HG02943 (cell line): ENCODE measurements around the gene PITX2.

Experiments used
- ATAC-seq: cut with Tn5 transposase; IDR thresholded peaks from one replicate; pipeline ENCODE4 v1.9.1; 2021; ENCODE audit warnings: mild to moderate bottlenecking, low read depth, moderate library complexity; ENCODE audit not compliant: unreplicated experiment

PITX2 gene

DNA sequence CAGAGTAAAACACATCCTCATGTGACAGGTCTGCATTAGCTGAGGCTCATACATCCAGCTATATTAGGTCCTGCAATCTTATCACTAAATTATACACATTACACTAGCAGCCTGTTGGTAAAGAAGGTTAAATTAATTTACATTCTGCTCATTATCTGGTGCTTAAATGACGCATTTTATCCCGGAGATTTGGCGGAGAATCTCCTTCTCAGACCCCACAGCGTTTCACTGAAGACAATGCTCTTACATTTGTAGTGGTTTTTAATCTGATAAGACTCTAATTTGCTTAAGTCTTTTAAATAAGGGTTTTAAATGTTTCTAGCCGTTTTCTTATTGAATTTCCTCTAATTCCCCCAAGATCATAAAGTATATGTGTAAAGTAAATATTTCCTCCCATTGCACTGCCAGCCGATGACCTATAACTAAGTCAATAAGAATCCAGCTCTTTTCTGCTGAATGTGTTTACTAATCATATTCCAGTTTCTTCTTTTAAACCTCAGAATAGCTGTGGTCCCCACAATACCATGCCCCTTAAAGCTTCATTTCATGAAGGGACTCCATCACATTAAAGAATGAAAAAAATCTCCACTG lies 2.1 kb upstream of the PITX2 start:
- no peak for ATAC-seq

DNA sequence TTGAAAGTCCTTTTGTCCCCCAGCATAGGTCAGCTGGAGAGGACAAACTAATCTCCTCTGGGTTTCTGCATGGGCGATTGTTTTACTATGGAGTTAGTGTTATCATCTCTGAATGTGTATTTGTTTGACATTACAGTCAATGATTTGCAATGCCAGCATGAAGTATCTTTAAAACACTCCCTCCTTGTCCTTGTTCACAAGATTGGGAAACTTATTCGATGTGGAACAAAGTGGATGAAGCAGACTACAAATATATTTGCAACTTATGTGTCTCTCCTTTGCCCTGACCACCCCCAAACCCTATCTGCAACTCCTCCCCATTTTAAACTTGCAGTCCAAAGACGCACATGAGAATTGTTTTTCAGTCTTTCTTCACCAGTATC lies 1.5 kb upstream of the PITX2 start:
- ATAC-seq, result no peak

DNA sequence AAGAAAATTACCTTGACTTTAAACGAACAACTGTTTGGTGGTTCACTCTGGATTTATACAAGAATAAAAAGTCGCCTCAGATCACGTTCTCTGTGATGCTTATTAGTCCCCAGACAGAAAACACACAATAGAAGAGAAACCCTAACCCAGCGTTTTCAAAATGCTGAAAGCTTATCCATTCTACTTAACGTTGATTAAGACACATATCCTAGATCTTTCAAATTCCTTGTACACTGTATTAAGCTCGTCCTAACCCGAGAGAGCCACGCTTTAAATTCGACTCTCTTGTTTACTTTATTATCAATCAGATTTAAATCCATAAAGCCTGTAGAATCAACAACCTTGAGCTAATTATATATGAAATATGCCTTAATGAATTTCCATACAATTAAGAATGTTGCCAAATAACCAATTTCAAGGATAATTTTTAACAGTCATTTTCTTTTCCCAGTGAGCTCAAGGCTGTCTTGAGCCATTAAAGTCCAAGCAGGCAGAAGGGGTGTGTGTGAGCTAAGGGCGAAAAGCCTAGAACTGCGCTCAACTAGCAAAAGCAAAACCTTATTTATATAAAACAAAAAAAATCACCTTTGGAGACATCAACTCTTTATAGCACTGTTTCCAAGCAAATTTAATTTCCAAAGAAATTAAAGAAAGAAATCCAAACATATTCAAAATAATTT lies 981 bp upstream of the PITX2 start:
- no peak for ATAC-seq

DNA sequence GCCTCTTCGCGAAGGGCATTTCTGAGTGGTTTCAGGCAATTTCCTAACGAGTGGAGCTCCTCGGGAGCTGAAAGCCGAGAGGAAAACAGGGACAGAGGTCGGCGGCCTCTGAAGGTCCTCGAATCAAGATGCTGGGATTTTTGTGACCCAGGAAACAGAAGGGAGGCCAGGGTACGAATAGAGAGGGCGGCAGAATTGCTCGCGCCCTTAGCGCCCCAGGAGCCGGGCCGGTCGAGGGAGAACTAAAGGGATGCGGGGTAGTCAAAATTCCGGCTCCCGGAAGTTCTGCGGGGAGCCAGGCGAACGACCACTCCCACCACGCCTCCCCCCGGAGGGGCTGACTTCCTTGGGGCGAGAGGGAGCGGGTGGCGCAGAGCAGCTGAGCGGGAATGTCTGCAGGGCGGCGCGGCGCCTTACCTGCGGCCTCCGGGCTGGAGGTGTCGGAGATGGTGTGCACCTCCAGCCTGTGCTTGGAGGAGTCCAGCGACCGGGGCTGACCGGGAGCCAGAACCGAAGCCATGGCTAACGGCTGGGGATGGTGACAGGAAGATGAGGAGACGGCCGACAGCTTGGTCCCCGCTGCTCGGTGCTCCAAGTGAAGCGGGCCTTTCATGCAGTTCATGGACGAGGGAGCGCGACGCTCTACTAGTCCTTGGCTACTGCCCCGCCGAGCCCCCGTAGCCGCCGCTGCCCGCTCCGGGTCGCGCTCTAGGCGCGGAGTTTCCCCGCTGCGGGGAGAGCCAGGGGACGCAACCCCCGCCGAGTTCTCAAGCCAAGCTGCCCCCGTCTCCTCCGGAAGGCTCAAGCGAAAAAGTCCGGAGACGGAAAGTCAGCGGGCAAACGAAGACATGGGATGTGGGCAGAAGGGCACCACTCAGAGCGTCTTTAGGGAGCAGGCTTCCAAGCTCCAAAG lies 782 bp downstream of the PITX2 start:
- ATAC-seq, result no peak

DNA sequence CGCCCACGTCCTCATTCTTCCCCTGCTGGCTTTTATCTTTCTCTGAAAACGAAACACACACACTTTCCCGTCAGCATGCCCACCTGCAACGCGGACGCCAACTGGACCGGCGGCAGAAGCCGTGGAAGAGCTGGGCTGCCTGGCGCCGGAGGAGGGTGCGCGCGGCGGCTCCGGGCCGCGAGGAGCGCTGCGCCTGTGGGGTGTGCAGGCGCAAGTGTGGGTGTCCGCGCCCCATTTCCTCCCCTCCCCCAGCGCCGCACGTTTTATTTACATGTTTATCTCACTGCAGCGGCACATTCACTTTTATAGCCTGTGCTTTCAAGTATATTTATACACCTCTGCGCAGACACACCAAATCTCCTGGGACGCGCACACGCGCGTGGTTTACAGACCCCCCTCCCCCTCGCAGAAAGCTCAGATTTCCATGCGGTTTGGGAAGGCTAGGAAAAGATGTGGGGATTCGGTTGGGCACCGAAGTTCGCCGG lies 1.5 kb downstream of the PITX2 start:
- peak; percentile 7 for ATAC-seq

DNA sequence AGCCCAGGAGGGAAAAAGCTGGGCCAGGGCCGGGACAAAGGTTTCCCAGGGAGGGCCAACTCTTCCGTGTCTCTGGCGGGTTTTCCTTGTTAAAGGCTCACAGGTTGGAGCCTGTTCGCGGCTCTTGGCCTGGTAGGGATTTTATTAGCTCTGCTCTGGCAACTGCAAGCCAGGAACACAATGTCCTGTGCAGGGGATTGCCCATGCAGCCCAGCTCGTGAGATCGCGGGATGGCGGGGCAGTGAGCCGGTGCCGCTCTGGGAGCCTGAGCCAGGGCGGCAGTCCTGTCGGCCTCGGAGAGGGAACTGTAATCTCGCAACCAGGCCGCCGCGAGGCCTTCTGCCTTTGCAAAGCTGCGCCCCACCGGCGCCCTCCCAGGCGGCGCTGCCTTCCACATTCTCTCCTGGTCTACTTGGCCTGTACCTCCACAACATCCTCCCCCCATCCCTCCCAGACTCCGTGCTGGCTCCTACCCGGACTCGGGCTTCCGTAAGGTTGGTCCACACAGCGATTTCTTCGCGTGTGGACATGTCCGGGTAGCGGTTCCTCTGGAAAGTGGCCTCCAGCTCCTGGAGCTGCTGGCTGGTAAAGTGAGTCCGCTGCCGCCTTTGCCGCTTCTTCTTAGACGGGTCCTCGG lies 2.1 kb downstream of the PITX2 start:
- ATAC-seq, result peak; percentile 43

DNA sequence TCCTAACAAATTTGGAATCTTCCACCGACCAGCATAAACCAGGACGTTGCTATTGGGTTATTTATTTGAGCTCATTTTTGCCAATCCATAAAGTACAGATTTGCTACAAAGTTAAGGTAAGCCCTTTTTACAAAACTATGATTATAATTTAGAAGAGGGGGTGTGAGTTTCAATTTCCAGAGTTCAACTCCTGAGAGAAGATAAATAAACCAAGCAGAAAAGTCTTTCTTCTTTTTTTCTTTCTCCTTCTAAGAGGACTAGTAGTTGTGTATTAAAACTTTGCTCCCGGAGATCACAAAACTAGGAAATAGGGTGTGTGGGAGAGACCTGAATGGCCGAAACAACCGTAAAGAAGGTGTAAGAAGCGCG lies 2.6 kb downstream of the PITX2 start:
- no peak for ATAC-seq

DNA sequence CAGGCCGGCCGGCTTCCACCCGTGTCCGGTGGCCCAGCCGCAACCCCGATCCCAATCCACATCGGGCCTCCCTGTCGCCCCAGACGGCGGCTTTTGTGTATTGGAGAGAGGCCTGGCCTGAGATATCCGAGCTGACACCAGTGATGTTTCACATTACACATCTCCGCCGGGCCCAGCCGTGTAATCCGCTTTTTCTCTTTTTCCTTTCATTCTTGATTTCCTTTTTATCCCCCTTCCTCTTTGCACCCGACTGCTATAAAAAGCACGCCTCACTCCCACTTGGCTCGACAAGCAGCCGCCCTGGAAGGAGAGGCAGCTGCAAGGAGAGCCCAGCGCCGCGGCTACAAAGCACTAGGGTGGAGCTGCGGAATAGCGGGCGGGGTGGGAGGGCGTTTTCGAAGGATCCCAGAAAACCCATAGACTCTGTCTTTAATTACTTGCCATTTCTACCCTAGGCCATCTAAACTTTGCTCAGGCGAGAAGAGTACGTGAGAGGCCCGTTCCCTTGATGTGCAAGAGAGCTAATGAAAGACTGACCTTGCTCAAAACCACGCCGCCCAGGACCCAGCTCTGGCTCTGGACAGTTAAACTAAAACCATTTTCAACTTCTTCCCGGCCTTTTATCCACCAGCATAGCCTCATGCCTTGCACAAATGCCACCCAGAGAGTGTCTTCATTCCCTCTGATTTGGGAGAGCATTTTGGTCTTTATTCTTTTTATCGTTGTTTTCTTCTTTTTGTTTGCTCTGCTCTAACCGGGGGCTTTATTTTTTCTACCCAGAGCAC lies 3.2 kb downstream of the PITX2 start:
- ATAC-seq, result no peak

DNA sequence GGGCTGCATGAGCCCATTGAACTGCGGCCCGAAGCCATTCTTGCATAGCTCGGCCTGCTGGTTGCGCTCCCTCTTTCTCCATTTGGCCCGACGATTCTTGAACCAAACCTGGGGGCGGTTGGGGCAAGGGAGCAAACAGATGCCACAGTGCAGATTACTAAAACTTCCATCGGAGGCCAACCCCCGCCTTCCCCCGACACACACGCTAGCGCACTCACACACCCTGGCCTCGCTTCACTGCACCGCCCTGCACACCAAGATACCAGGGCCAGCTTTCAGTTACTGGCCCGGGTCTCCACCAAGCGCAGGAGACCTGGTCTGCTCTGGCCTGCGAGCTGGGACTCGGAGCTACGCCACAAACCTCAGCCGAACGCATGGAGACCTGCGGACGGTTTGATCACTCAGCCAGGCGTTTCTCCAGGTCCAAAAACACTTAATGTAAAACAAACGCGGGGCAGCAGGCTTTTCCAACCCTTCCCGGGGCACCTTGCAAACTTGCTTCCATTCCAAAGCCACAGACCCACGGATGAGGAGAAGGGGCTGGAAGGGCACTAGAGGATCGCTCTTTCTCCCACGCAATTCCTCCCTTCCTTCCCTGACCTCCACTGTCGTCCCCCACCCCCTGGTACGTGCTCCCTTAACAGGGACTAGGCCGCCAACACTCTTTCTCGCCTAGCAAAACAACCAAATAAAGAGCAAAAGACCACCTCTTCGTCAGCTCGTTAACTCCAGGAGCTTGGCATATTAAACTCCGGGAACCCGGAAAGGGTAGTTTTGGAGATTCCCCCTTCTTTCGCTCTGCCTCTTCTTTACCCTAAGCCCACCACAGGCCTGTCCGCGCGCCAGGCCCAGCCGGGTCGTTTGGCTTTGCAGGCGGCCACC lies 4.1 kb downstream of the PITX2 start:
- no peak for ATAC-seq

DNA sequence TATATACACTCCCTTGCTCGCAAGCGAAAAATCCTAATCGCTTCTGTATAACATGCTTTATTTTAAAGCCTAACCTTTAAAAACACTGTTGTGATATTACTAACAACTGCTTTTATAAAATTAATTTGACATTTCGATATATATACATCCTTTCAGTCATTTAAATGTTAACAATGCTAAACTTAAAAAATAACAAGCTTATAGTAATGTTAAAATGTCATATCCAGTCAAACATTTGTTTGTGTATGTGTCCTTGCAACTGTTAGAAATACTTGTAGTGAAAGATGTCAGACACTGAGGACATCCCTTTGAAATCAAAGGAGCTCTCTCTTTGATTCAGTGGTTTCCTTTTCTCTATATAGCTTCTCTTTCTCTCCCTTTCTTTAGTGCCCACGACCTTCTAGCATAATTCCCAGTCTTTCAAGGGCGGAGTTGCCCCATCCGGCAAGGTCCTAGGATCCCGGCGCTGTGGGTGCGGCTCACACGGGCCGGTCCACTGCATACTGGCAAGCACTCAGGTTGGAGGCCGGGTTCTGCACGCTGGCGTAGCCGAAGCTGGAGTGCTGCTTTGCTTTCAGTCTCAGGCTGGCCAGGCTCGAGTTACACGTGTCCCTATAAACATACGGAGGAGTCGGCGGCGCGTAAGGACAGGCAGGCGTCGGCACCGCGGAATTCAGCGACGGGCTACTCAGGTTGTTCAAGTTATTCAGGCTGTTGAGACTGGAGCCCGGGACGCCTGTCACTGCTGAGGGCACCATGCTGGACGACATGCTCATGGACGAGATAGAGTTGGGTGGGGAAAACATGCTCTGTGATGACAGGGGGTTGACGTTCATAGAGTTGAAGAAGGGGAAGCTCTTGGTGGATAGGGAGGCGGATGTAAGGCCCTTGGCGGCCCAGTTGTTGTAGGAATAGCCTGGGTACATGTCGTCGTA lies 5.0 kb downstream of the PITX2 start:
- no peak for ATAC-seq

DNA sequence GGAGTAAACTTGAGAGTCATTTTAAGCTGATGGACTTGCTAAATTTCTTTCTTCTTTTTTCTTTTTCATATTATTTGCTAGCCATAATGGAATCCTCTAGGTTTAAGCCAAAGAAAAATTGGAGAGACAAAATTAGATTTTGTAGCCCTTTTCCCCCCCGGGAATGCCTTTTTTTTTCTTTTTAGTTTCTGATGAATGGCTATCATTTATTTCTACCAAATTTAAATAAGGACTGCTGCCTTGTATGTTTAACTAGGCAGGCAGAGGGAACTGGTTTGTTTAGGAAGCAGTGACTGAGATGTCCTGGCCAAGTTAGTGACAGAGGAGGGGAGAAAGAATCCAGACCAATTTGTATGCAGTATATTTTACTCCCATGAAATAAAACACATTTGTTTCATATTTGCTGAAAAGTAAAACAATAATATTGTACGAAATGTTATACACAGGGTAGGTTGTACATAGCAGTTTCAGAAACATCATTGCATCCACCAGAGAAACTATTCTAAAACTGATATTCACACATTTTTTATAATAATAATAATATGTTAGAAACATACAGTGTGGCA lies 5.7 kb downstream of the PITX2 start:
- ATAC-seq, result no peak

DNA sequence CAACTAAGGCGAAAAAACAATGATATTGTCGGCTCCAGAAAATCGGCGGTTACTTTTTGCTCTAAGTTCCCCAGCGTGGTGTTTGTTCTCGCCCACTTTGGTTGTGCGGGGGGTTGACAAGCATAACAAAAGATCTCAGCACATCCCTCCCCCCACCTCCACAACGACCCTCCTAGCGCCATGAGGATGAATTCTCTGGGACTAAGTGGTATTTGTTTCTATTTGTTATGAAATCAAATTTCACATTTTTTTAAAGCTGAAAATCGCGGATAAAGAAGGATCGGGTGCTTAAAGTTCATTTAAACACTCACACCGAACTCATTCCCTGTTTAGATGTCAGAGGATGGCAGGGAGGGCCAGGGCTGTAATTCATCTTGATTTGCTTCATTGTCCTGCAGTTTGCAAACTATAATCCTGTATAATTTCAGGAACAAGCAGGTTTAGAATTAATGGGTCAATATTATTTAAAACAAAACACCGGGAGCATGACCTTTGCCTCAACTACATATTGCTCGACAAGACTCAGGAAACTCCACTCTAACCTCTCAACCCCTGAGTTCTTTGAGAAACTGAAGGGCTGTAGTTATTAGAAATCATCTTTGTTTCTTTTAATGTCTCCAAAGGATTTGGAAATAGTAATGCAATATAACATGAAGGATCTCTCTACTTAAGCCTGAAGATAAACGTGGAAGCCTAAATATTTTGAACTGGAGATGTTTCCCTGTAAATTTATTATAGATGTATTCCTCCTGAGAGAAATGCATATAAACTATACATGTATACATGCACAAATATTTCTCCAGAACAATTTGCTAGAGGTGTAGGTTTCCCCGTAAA lies 6.4 kb downstream of the PITX2 start:
- no peak for ATAC-seq

DNA sequence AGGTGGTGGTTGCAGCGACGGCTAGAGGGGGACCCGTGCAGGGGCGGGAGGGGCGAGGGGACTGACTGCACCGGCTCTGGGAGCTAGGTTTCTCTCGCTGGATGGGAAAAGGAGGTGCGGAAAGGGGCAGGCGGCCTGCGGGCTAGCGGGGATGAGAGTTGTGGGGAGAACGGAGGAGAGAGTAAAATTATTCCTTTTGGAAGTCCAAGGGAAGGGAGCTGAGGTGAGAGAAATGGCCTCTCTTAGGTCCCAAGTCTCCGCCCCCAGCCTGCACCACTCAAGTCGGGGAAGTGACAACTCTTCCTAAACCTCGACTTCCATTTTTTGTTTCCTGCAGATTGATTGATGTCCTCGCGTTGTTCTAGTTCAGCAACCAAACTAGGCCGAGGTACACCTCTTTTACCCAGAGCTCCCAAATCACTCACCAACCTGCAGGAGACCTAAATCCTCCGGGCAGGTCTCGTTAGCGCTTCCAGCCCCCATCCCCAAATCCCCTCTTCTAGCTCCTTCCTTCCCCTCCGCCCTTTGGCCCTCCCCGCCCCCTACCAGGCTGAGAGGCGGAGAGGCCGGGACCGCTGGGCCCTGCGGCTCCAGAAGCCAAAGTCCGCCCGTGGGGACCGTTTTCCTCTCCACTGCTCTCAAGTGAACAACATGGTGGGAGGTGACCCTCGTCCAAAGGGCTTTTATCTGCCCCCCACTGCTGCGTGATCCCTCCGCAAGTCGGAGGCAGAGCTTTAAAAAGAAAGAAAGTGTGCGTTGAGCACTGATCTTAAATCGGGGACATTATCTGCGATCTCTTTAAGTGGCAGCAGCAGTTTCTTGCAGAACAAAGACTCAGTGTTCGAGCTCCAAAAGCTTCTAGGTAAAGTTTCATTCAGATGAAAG lies 7.3 kb downstream of the PITX2 start:
- no peak for ATAC-seq

DNA sequence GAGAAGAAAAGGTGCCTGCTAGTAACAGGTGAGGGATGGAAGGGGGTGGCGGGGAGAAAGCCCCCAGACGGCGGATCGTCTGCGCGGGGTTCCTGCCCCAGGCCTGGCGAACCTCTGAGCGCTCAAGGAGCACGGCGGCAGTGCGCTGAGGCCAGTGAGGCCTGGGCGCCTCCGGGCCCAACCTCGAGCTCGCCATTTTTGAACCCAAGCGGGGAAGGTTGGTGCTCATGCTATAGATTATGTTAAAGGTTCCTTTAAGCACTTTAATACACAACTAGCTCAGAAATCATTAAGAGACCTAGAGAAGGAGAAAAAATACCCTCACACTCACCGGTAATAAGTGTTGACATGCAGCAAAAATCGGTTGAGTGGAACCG lies 7.9 kb downstream of the PITX2 start:
- no peak for ATAC-seq

DNA sequence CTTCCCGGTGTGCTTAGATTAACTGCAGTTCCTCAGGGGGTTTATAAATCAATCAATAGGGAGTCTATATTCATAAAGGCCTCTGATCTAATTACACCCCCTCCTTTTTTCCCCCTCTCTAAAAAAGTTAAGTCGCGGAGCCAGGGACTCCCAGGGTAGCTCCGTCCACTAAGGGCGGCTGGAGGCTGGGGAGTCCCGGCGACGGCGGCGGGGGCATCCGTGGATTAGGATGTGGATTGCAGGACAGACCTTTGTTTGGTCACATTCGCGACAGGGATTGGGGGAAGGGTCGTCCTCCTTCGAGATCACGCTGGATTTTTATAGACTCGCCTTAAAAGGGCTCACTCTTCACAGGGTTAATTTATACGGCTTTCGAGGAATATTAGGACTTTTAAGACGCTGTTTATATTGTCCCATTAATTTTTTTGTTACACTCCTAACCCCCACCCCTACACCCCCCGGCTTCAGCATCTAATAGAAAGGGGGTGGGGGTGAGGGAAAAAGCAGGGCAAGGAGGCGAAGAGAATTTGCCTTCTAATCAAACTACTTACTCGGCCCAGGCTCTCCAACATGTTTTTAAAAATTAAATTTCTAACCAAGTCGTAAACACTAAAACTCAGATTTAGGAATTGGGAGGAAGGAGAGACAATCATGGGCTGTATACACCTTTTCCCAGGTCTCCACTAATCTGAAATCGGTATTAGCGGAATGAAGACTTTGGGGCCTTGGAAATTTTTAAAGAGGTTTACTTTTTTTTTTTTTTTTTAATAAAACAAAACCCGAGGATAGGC lies 8.5 kb downstream of the PITX2 start:
- ATAC-seq, result no peak
